Measurements from ENCODE around the gene SNRPA.

Gene SNRPA

DNA sequence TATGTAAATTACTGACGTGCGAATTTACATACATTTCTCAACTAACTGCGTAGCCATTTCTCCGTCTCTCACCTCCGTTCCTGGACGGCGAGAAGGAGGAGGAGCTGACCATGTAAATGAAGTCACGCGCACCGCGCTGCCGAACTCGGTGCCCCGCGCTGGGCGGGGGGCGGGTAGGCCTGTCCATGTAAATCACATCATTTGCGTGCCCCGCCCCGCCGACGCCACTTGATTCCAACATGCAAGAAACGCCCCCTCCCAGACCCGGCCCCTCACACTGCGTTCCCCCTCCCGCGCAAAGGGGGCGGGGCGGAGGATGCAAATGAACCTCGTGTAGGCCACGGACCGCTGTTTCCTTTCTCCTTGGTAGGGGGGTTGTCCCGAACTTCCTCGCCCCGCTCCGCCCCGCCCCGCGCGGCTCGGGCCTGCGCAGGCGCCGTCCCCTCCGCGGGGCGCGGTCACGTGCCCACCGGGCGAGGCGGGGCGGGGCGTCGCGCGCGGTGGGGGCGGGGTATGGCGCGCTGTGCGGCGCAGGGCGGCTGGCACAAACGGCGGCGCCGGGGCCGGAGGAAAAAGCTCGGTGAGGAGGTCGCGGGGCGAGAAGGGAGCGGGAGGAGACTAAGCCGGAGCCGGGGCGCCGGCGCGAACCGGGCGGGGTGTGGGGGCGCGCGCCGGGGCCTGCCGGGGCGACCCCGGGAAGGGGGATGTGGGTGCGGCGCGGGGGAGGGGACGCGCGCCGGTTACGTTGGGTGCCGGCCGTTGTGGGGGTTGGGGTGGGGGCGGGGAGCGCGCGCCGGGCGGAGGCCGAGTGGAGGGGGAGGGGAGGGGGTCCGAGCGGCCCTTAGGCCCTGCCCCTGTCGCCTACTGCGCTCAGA is 47.9 kb downstream of the SNRPA start, which contains the start of gene EGLN2:
TSS of gene EGLN2 (plus strand) at position 509 of the 875 bp plus-strand sequence. CDS start 1,382 bp downstream, outside the sequence.
- TF ChIP-seq, protein P1, sequence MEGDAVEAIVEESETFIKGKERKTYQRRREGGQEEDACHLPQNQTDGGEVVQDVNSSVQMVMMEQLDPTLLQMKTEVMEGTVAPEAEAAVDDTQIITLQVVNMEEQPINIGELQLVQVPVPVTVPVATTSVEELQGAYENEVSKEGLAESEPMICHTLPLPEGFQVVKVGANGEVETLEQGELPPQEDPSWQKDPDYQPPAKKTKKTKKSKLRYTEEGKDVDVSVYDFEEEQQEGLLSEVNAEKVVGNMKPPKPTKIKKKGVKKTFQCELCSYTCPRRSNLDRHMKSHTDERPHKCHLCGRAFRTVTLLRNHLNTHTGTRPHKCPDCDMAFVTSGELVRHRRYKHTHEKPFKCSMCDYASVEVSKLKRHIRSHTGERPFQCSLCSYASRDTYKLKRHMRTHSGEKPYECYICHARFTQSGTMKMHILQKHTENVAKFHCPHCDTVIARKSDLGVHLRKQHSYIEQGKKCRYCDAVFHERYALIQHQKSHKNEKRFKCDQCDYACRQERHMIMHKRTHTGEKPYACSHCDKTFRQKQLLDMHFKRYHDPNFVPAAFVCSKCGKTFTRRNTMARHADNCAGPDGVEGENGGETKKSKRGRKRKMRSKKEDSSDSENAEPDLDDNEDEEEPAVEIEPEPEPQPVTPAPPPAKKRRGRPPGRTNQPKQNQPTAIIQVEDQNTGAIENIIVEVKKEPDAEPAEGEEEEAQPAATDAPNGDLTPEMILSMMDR (IDR thresholded peaks at IDR 0.05; ENCODE audit: low read depth, low read length): no peak
- peak within 1 kb of the TSS; percentile 86 to 91 for H3K4me3 ChIP-seq (replicated peaks in 1 of 2; ENCODE audit: low read depth in 2 of 2, low read length in 2 of 2)
- DNase-seq (ENCODE audit: low read depth in 2 of 2): peak; percentile 100

GRCh38 chr19:40799558-40800338 is 48.7 kb downstream of the SNRPA start:
- H3K4me3 ChIP-seq (replicated peaks in 1 of 2; ENCODE audit: low read depth in 2 of 2, low read length in 2 of 2): peak overlapping the region; percentile 86 to 91
- DNase-seq (ENCODE audit: low read depth in 2 of 2): peak in 1 of 2 donors; percentile 59
- TF ChIP-seq, protein P1 (IDR thresholded peaks at IDR 0.05; ENCODE audit: low read depth, low read length): no peak

GRCh38 chr19:40800339-40800996 is 49.5 kb downstream of the SNRPA start:
- peak overlapping the region; percentile 86 to 91 for H3K4me3 ChIP-seq (replicated peaks in 1 of 2; ENCODE audit: low read depth in 2 of 2, low read length in 2 of 2)
- TF ChIP-seq, protein P1 (IDR thresholded peaks at IDR 0.05; ENCODE audit: low read depth, low read length): no peak
- no peak for DNase-seq (ENCODE audit: low read depth in 2 of 2)

- peak overlapping the region; percentile 86 to 91 for H3K4me3 ChIP-seq (replicated peaks in 1 of 2; ENCODE audit: low read depth in 2 of 2, low read length in 2 of 2)
- DNase-seq (ENCODE audit: low read depth in 2 of 2): no peak
- TF ChIP-seq, protein P1 (IDR thresholded peaks at IDR 0.05; ENCODE audit: low read depth, low read length): no peak
Measured at GRCh38 chr19:40800997-40801377, 50.0 kb downstream of the SNRPA start.

GRCh38 chr19:40801426-40802299 is 50.7 kb downstream of the SNRPA start:
- TF ChIP-seq, protein P1 (IDR thresholded peaks at IDR 0.05; ENCODE audit: low read depth, low read length): no peak
- DNase-seq (ENCODE audit: low read depth in 2 of 2): no peak
- peak overlapping the region; percentile 86 to 91 for H3K4me3 ChIP-seq (replicated peaks in 1 of 2; ENCODE audit: low read depth in 2 of 2, low read length in 2 of 2)

All from cardiac fibroblast (primary cell).